Vagina (tissue), 2 donors: Measurements from ENCODE around the gene STAT4. TPM values are rescaled to one million over a fixed set of nuclear protein-coding genes. Genes with fewer than 3 reads are reported as not detected.

Source experiments
- DNase-seq, 2 donors: peaks; one replicate each; pipeline ENCODE4 v3.0.0-alpha.2; 2017; ENCODE audit errors: extremely low spot score in 2 of 2
- H3K27ac ChIP-seq: fragments of 200-600 bp; sonication (generic); one replicate; pipeline ENCODE4 v1.5.1; 2019
- H3K27me3 ChIP-seq: fragments of 200-600 bp; sonication (generic); one replicate; pipeline ENCODE4 v1.5.1; 2019
- H3K36me3 ChIP-seq, 2 donors: fragments of 200-600 bp; sonication (generic); one replicate each; pipeline ENCODE4 v1.5.1; 2017 to 2019
- H3K4me1 ChIP-seq: fragments of 200-600 bp; sonication (generic); one replicate; pipeline ENCODE4 v1.5.1; 2019
- H3K4me3 ChIP-seq, 2 donors: fragments of 200-600 bp; sonication (generic); 1 replicate in 1 of 2; 2 replicates in 1 of 2; pipeline ENCODE4 v1.5.1; 2016 to 2019
- H3K9me3 ChIP-seq: fragments of 200-600 bp; sonication (generic); one replicate; pipeline ENCODE4 v1.5.1; 2019
- POLR2A ChIP-seq, 2 donors: fragments of 450-650 bp; IDR thresholded peaks; one replicate each; pipeline ENCODE4 v1.6.1; 2017; ENCODE audit warnings: antibody characterized with exemption in 2 of 2, mild to moderate bottlenecking in 2 of 2, moderate library complexity in 2 of 2
- POLR2AphosphoS5 ChIP-seq, 2 donors: sonication (generic); formaldehyde crosslinking; IDR thresholded peaks; one replicate each; pipeline ENCODE4 v1.9.0; 2017; ENCODE audit warnings: antibody characterized with exemption in 2 of 2, mild to moderate bottlenecking in 2 of 2, low read depth in 1 of 2; ENCODE audit not compliant: insufficient read depth in 1 of 2
- intact Hi-C: fragments of 100-400 bp; cut with DNase I; formaldehyde crosslinking; loops from one replicate; pipeline ENCODE4 v1.15.1; 2023
- total RNA-seq: library from RNA; depleted of rRNA; stranded (reverse); fragments of >200 nt; gene quantifications from one replicate; pipeline ENCODE4 v1.2.3, GENCODE V29; 2016
- TF ChIP-seq, protein P1 (sequence below), 3 experiments: fragments of 450-650 bp in 2 of 3; fragments of 200-600 bp in 1 of 3; sonication (generic) in 1 of 3; IDR thresholded peaks; one replicate each; pipeline ENCODE4 v1.5.1; 2017 to 2019; ENCODE audit warnings: antibody characterized with exemption in 3 of 3, mild to moderate bottlenecking in 2 of 3, moderate library complexity in 2 of 3

The STAT4 gene
- total RNA-seq, 1 donor from 2014 or later = 9.1 TPM

DNA sequence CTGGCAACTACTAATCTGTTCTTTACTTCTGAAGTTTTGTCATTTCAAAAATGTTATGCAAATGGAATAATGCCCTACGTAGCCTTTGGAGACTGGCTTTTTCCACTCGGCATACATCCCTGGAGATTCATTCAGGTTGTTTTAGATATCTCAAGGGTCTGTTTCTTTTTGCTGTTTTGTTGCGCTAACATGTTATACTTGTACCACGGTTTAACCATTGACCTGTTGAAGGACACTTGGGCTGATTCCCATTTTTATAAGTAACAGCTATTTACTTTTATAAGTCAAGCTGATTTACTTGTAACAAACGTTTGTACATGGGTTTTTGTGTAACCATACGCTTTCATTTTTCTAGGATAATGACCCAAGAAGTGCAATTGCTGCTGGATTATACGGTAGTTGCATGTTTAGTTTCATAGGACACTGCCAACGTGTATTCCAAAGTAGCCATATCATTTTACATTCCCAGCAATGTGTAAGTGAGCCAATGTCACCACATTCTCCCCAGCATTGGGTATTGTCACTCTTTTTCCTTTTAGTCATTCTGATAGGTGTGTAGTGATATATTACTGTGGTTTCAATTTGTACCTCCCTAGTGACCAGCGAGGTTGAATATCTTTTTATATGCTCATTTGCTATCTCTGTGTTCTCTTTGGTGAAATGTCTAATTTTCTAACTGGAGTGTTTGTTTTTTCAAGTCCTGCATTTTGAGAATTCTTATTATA is 36.5 kb upstream of the STAT4 start:
- intact Hi-C loops = no loop called here
- no peak overlapping the region for H3K4me3 ChIP-seq
- H3K27ac ChIP-seq = no peak overlapping the region
- TF ChIP-seq POLR2A (IDR thresholded peaks at IDR 0.05) (no peak), POLR2AphosphoS5 (IDR thresholded peaks at IDR 0.05; ENCODE audit: insufficient read depth in 1 of 2, low read depth in 1 of 2) (no peak)
- TF ChIP-seq, protein P1, sequence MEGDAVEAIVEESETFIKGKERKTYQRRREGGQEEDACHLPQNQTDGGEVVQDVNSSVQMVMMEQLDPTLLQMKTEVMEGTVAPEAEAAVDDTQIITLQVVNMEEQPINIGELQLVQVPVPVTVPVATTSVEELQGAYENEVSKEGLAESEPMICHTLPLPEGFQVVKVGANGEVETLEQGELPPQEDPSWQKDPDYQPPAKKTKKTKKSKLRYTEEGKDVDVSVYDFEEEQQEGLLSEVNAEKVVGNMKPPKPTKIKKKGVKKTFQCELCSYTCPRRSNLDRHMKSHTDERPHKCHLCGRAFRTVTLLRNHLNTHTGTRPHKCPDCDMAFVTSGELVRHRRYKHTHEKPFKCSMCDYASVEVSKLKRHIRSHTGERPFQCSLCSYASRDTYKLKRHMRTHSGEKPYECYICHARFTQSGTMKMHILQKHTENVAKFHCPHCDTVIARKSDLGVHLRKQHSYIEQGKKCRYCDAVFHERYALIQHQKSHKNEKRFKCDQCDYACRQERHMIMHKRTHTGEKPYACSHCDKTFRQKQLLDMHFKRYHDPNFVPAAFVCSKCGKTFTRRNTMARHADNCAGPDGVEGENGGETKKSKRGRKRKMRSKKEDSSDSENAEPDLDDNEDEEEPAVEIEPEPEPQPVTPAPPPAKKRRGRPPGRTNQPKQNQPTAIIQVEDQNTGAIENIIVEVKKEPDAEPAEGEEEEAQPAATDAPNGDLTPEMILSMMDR (IDR thresholded peaks at IDR 0.05) = no peak
- no peaks in the 10 kb centered on the region for H3K27me3 ChIP-seq
- H3K4me1 ChIP-seq = no peaks in the 10 kb centered on the region
- no peaks in the 10 kb centered on the region for H3K9me3 ChIP-seq
- no peak for DNase-seq
- H3K36me3 ChIP-seq = no peaks in the 10 kb centered on the region

DNA sequence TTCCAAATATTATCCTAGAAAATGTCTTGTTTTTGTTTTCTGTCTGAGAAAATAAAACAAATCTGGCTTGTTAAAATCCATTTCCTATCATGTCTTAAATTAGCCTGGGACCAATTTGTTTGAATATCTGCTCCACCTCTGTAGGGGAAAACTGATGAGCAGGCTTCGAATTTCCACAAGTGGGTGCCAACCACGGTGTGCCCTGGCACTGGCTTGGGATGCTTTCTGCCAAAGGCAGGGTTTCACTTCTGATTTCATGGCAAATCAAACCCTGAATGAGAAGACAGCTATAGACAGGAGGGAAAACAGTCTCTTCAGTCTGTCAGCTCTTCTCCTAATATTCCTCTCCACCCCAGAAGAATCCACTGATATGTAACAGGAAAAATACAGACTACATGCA is 33.7 kb upstream of the STAT4 start:
- H3K4me1 ChIP-seq = no peaks in the 10 kb centered on the region
- no peaks in the 10 kb centered on the region for H3K27me3 ChIP-seq
- no peaks in the 10 kb centered on the region for H3K36me3 ChIP-seq
- no peaks in the 10 kb centered on the region for H3K9me3 ChIP-seq
- peak in 1 of 2 donors; percentile 5 for DNase-seq
- no peak overlapping the region for H3K27ac ChIP-seq
- no peak overlapping the region for H3K4me3 ChIP-seq
- TF ChIP-seq POLR2AphosphoS5 (IDR thresholded peaks at IDR 0.05; ENCODE audit: insufficient read depth in 1 of 2, low read depth in 1 of 2) (no peak), POLR2A (IDR thresholded peaks at IDR 0.05) (no peak)
- TF ChIP-seq, protein P1 (IDR thresholded peaks at IDR 0.05) = no peak
- intact Hi-C loops = no loop called here

DNA sequence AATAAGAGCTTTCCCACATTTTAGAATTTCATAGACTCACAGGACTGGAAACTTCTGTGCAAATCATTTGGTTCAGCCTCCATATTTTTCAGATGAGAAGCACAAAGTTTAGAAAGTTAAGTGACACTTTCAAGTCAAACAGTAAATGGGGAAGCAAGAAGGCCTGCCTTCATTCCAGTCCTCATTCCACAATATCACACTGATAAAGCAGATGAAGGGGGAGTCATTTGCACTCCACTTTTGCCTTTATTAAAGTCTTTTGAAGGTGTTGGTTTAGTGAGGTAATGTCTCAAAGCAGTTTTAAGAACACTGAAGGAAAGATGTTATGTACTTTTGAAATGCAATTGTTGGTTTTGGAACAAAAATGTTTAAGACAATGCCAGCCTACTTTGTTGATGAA is 32.7 kb upstream of the STAT4 start:
- Histone ChIP-seq H3K27ac (no peak overlapping the region), H3K4me1 (no peaks in the 10 kb centered on the region), H3K36me3 (no peaks in the 10 kb centered on the region), H3K27me3 (no peaks in the 10 kb centered on the region), H3K4me3 (no peak overlapping the region), H3K9me3 (no peaks in the 10 kb centered on the region)
- TF ChIP-seq POLR2AphosphoS5 (IDR thresholded peaks at IDR 0.05; ENCODE audit: insufficient read depth in 1 of 2, low read depth in 1 of 2) = no peak
- no peak for TF ChIP-seq POLR2A (IDR thresholded peaks at IDR 0.05)
- TF ChIP-seq, protein P1 (IDR thresholded peaks at IDR 0.05) = no peak
- intact Hi-C loops = no loop called here
- no peak for DNase-seq

DNA sequence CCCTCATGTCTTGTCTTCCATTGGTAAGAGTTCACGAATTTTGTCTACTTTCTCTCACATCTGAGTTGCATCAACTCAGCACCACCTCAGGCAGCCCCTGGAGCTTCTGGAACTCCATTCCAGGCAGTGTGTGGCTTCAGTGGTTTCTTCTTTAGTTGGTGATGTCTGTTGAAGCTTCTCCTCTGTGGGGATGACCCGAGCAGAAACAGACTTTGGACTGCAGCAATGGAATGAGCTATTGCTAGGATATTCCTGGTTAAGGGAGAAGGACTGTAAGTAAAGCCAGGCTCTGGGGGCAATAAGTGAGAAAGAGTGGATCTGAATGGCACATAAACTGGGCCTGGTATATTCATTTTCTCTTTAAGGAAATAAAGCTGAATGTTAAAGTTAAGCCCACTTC is 32.3 kb upstream of the STAT4 start:
- TF ChIP-seq, protein P1 (IDR thresholded peaks at IDR 0.05) = no peak
- TF ChIP-seq POLR2AphosphoS5 (IDR thresholded peaks at IDR 0.05; ENCODE audit: insufficient read depth in 1 of 2, low read depth in 1 of 2) (no peak), POLR2A (IDR thresholded peaks at IDR 0.05) (no peak)
- intact Hi-C loops = no loop called here

DNA sequence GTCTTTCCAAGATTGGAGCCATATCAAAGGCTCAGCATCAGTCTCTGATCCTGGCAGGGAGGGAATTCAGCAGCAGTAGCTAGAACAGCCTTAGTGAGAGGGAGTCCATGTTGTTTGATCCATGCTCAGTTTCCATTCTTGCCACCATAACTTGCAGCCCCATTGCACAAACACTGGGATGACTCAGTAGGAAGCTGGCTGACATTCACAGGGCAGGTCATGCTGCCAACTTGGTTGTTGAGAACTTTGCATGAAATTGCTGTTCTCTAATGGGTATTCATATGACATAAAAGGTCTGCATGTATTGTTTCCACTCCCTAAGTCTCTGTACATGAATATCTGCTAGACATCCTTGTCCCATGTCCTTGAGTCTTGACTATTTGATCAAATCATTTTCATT is 29.9 kb upstream of the STAT4 start:
- TF ChIP-seq POLR2AphosphoS5 (IDR thresholded peaks at IDR 0.05; ENCODE audit: insufficient read depth in 1 of 2, low read depth in 1 of 2) (no peak), POLR2A (IDR thresholded peaks at IDR 0.05) (no peak)
- TF ChIP-seq, protein P1 (IDR thresholded peaks at IDR 0.05) = no peak
- Histone ChIP-seq H3K27ac (no peak overlapping the region), H3K4me1 (no peaks in the 10 kb centered on the region), H3K36me3 (no peaks in the 10 kb centered on the region), H3K9me3 (no peaks in the 10 kb centered on the region), H3K4me3 (no peak overlapping the region), H3K27me3 (no peaks in the 10 kb centered on the region)
- intact Hi-C loops = no loop called here
- DNase-seq = no peak

More for the DNA sequence above, 32.3 kb upstream of the STAT4 start:
- Histone ChIP-seq H3K9me3 (no peaks in the 10 kb centered on the region), H3K4me3 (no peak overlapping the region), H3K27ac (no peak overlapping the region), H3K36me3 (no peaks in the 10 kb centered on the region), H3K4me1 (no peaks in the 10 kb centered on the region), H3K27me3 (no peaks in the 10 kb centered on the region)
- DNase-seq = peak in 1 of 2 donors; percentile 70
